Kidney (tissue), 14 donors: ENCODE results near the gene GPC6. TPM values are rescaled to one million over a fixed set of nuclear protein-coding genes. Genes with fewer than 3 reads are reported as not detected.

ENCODE experiments used
- DNase-seq, 5 donors: peaks; one replicate each; pipeline ENCODE4 v3.0.0-alpha.2; 2013 to 2020
- FAIRE-seq: peaks from 2 replicates; lab custom pipeline; 2012; peaks lifted over from hg19 to GRCh38; lab: Jason Lieb, UNC
- H3K27ac ChIP-seq, 2 donors: one replicate each; pipeline ENCODE4 v1.7.0; 2013; ENCODE audit warnings: low read depth in 2 of 2, low read length in 2 of 2, inconsistent platforms in 1 of 2
- H3K27me3 ChIP-seq: one replicate; pipeline ENCODE4 v1.7.1; 2013; ENCODE audit warnings: low read length, inconsistent platforms; ENCODE audit not compliant: control insufficient read depth, insufficient read depth
- H3K36me3 ChIP-seq, 3 donors: one replicate each; pipeline versions ENCODE4 v1.7.0 to v1.7.1; 2013; ENCODE audit warnings: low read length in 3 of 3, control low read depth in 1 of 3, inconsistent platforms in 1 of 3; ENCODE audit not compliant: insufficient read depth in 3 of 3, control insufficient read depth in 2 of 3
- H3K4me1 ChIP-seq, 3 donors: one replicate each; pipeline versions ENCODE4 v1.7.0 to v1.7.1; 2013; ENCODE audit warnings: low read length in 3 of 3, inconsistent platforms in 1 of 3, low read depth in 1 of 3; ENCODE audit not compliant: control insufficient read depth in 2 of 3, insufficient read depth in 2 of 3
- H3K4me3 ChIP-seq, 3 donors: one replicate each; pipeline versions ENCODE4 v1.7.0 to v1.8.1; 2013; ENCODE audit warnings: low read length in 3 of 3, control low read depth in 1 of 3, inconsistent platforms in 1 of 3
- H3K9ac ChIP-seq, 3 donors: one replicate each; pipeline versions ENCODE4 v1.7.0 to v1.7.1; 2013; ENCODE audit warnings: low read length in 3 of 3, control low read depth in 1 of 3, inconsistent platforms in 1 of 3
- H3K9me3 ChIP-seq, 3 donors: one replicate each; pipeline versions ENCODE4 v1.7.0 to v1.7.1; 2013; ENCODE audit warnings: low read length in 3 of 3, control low read depth in 1 of 3, inconsistent platforms in 1 of 3; ENCODE audit not compliant: control insufficient read depth in 2 of 3, insufficient read depth in 1 of 3
- CTCF ChIP-seq: IDR thresholded peaks from 3 replicates; pipeline ENCODE4 v1.5.1; 2012; ENCODE audit warnings: mild to moderate bottlenecking, moderate library complexity, borderline replicate concordance; ENCODE audit not compliant: insufficient read depth; ENCODE audit errors: extremely low read depth
- intact Hi-C: fragments of 100-400 bp; cut with DNase I; formaldehyde crosslinking; loops from one replicate; pipeline ENCODE4 v1.11.1; 2022
- polyA plus RNA-seq: library from polyadenylated mRNA; stranded (reverse); fragments of 350-450 nt; fragmentation: Illumina TruSeq; extraction: RNeasy Lipid Tissue Mini Kit (QIAGEN cat#74804); gene quantifications from one replicate; pipeline ENCODE4 v1.2.3, GENCODE V29; 2014; ENCODE audit warnings: low read depth, low replicate concordance; ENCODE audit not compliant: insufficient read depth
- total RNA-seq: library from RNA; stranded (reverse); fragmentation: NEBNext Ultra II Directional; extraction: Animal tissue kit (Norgen Biotek cat#: 25700); gene quantifications from one replicate; pipeline ENCODE4 v1.2.1, GENCODE V29; 2021
- donor health status: control.
- donor health status: control.
- donor health status: control.
- donor health status: control.
- donor health status: control.
- donor health status: DM: yes; HTN: yes; CAD: no.
- donor health status: Normal renal cell carcinoma (clear cell type).

The GPC6 gene
- total and polyA plus RNA-seq, 2 donors from 2014 or later = 6.2 to 15.5 TPM

GRCh38 chr13:94170145-94170571 lies 943.6 kb downstream of the GPC6 start:
- H3K36me3 ChIP-seq = no peaks in the 10 kb centered on the region
- no peak for FAIRE-seq
- no peaks in the 10 kb centered on the region for H3K9me3 ChIP-seq
- intact Hi-C loops = no loop called here
- no peak overlapping the region for H3K27ac ChIP-seq
- no peak overlapping the region for H3K9ac ChIP-seq
- no peak for DNase-seq
- H3K27me3 ChIP-seq = no peaks in the 10 kb centered on the region
- TF ChIP-seq CTCF = no peak
- H3K4me3 ChIP-seq = no peak overlapping the region
- H3K4me1 ChIP-seq = peaks cover 0 to 3% (median 0%) of the 10 kb centered on the region in 3 donors

- intact Hi-C loops = no loop called here
- H3K9ac ChIP-seq = no peak overlapping the region
- H3K4me1 ChIP-seq = peaks cover 0 to 3% (median 0%) of the 10 kb centered on the region in 3 donors
- no peak for TF ChIP-seq CTCF
- no peak for FAIRE-seq
- no peak overlapping the region for H3K4me3 ChIP-seq
- H3K27me3 ChIP-seq = no peaks in the 10 kb centered on the region
- no peak overlapping the region for H3K27ac ChIP-seq
- no peaks in the 10 kb centered on the region for H3K9me3 ChIP-seq
- H3K36me3 ChIP-seq = no peaks in the 10 kb centered on the region
- DNase-seq = peak in 2 of 5 donors; percentile 37 to 59
Observed at GRCh38 chr13:94172416-94172815, 945.8 kb downstream of the GPC6 start.

- H3K9me3 ChIP-seq = no peaks in the 10 kb centered on the region
- DNase-seq (no peak), FAIRE-seq (no peak)
- H3K4me3 ChIP-seq = no peak overlapping the region
- TF ChIP-seq CTCF = no peak
- intact Hi-C loops = no loop called here
- H3K27ac ChIP-seq = no peak overlapping the region
- peaks cover 0 to 3% (median 0%) of the 10 kb centered on the region in 3 donors for H3K4me1 ChIP-seq
- no peaks in the 10 kb centered on the region for H3K36me3 ChIP-seq
- H3K27me3 ChIP-seq = no peaks in the 10 kb centered on the region
- no peak overlapping the region for H3K9ac ChIP-seq
Observed at GRCh38 chr13:94173312-94173854, 946.8 kb downstream of the GPC6 start.

GRCh38 chr13:94174009-94174408 lies 947.4 kb downstream of the GPC6 start:
- FAIRE-seq (no peak), DNase-seq (no peak)
- no peak overlapping the region for H3K9ac ChIP-seq
- intact Hi-C loops = no loop called here
- no peak overlapping the region for H3K4me3 ChIP-seq
- no peaks in the 10 kb centered on the region for H3K36me3 ChIP-seq
- no peaks in the 10 kb centered on the region for H3K9me3 ChIP-seq
- peaks cover 0 to 3% (median 0%) of the 10 kb centered on the region in 3 donors for H3K4me1 ChIP-seq
- H3K27ac ChIP-seq = no peak overlapping the region
- TF ChIP-seq CTCF = no peak
- H3K27me3 ChIP-seq = no peaks in the 10 kb centered on the region
